ENCODE data around the gene NELFA. TPM values are rescaled to one million over a fixed set of nuclear protein-coding genes. Genes with fewer than 3 reads are reported as not detected.

The NELFA gene
- total RNA-seq, 6 experiments from 2014 or later: 6.6 to 14.7 (median 8.7) TPM

DNA sequence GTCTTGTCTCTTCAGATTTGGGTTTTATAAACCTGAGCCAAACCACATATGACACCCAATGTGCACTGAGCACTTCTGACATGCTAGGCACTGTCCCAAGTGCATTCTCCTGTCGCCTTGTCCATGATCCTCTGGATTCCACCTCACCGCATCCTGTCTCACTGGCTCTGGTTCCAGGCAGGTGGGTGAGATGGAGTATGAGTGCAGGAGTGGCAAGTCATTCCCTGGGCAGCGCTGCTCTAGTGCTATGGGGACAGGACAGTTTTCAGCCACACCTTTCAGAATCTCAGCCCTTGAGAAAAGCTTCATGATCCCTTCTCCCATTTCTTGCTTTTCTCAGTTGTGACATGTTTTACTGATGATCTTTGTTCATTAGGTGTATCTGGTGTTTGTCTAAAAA lies 71.2 kb downstream of the NELFA start:
- Histone ChIP-seq H3K9me3 (no peaks in the 10 kb centered on the region), H3K27me3 (no peaks in the 10 kb centered on the region), H3K27ac (no peak overlapping the region), H3K4me3 (no peak overlapping the region), H3K4me1 (no peaks in the 10 kb centered on the region), H3K36me3 (peaks cover 0 to 27% (median 4%) of the 10 kb centered on the region in 4 donors)
- 100% methylated on average over 3 of the region's 3 CpGs for WGBS (ENCODE audit: insufficient coverage, low coverage, low lambda C conversion rate, missing lambda C conversion rate)
- no peak for DNase-seq
- TF ChIP-seq, protein P1, sequence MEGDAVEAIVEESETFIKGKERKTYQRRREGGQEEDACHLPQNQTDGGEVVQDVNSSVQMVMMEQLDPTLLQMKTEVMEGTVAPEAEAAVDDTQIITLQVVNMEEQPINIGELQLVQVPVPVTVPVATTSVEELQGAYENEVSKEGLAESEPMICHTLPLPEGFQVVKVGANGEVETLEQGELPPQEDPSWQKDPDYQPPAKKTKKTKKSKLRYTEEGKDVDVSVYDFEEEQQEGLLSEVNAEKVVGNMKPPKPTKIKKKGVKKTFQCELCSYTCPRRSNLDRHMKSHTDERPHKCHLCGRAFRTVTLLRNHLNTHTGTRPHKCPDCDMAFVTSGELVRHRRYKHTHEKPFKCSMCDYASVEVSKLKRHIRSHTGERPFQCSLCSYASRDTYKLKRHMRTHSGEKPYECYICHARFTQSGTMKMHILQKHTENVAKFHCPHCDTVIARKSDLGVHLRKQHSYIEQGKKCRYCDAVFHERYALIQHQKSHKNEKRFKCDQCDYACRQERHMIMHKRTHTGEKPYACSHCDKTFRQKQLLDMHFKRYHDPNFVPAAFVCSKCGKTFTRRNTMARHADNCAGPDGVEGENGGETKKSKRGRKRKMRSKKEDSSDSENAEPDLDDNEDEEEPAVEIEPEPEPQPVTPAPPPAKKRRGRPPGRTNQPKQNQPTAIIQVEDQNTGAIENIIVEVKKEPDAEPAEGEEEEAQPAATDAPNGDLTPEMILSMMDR (IDR thresholded peaks at IDR 0.05): no peak
- TF ChIP-seq POLR2A (IDR thresholded peaks at IDR 0.05): no peak
- intact Hi-C loops (cut with DNase I): no loop called here
- no peak for ATAC-seq

DNA sequence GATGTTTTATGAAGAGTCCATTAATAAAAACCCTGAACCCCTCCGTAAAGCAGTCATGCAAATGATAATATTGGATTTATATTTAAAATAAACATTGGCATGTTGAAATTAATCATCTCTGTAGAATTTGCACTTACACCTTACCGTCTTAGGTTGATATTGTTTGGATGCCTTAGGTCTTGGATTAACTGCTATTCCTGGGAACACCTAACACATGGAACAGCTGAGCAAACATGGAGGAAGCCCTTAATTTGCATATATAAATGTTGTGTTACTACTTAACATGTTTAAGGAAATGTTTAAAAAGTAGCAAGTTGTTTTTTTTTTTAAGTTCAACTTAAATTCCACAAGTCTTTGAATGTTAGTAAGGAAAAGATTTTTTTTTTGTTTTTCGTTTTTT lies 75.1 kb downstream of the NELFA start:
- peaks cover 0 to 20% (median 0%) of the 10 kb centered on the region in 4 donors for H3K36me3 ChIP-seq
- ATAC-seq (no peak), DNase-seq (no peak)
- H3K9me3 ChIP-seq: no peaks in the 10 kb centered on the region
- no peak overlapping the region for H3K27ac ChIP-seq
- H3K4me1 ChIP-seq: no peaks in the 10 kb centered on the region
- no peaks in the 10 kb centered on the region for H3K27me3 ChIP-seq
- intact Hi-C loops (cut with DNase I): no loop called here
- no peak overlapping the region for H3K4me3 ChIP-seq
- no peak for TF ChIP-seq POLR2A (IDR thresholded peaks at IDR 0.05)
- TF ChIP-seq, protein P1 (IDR thresholded peaks at IDR 0.05): no peak
- 100% methylated on average over 2 of the region's 3 CpGs for WGBS (ENCODE audit: insufficient coverage, low coverage, low lambda C conversion rate, missing lambda C conversion rate)

GRCh38 chr4:1932736-1933135 lies 76.0 kb downstream of the NELFA start:
- H3K27me3 ChIP-seq: no peaks in the 10 kb centered on the region
- WGBS (ENCODE audit: insufficient coverage, low coverage, low lambda C conversion rate, missing lambda C conversion rate): 93% methylated on average over 5 of the region's 13 CpGs
- TF ChIP-seq POLR2A (IDR thresholded peaks at IDR 0.05): no peak
- TF ChIP-seq, protein P1 (IDR thresholded peaks at IDR 0.05): no peak
- ATAC-seq (no peak), DNase-seq (no peak)
- H3K4me1 ChIP-seq: no peaks in the 10 kb centered on the region
- no peaks in the 10 kb centered on the region for H3K9me3 ChIP-seq
- H3K4me3 ChIP-seq: no peak overlapping the region
- peaks cover 0 to 20% (median 0%) of the 10 kb centered on the region in 4 donors for H3K36me3 ChIP-seq
- H3K27ac ChIP-seq: no peak overlapping the region
- intact Hi-C loops (cut with DNase I): no loop called here

MicroRNA genes within 50 kb of the gene (microRNA counts, 767-probe panel; counts per million panel counts)
- 237 counts per million for microRNA hsa-miR-943

Small RNA genes within 50 kb of the gene (microRNA-seq; reads per million reads assigned to microRNA genes)
- 0 to 0.64 reads per million in 2 donors for gene MIR943

Small RNA genes within 50 kb of the gene (small RNA-seq; reads per million reads assigned to genes)
- gene SCARNA22: 27.3 to 27.5 reads per million in 2 experiments

Other genes starting within 250 kb of the NELFA start
- gene FGFR3, start 215.7 kb downstream of the NELFA start, total RNA-seq: 10 to 100 TPM; 14.3 to 30.0 (median 25.7) TPM
- gene LETM1, start 152.8 kb downstream of the NELFA start, total RNA-seq: 10 to 100 TPM; 18.1 to 31.0 (median 25.6) TPM
- 10 to 100 TPM; 11.4 to 19.4 (median 14.0) TPM for gene NSD2, start 137.6 kb downstream of the NELFA start, total RNA-seq
- gene NAT8L, start 50.4 kb upstream of the NELFA start, total RNA-seq: under 1 TPM in 2 of 6 experiments, not detected in 4; 0.02 to 0.05 TPM
- 1 to 10 TPM; 3.5 to 5.1 (median 4.6) TPM for gene HAUS3, start 233.1 kb upstream of the NELFA start, total RNA-seq
- gene POLN, start 233.1 kb upstream of the NELFA start, total RNA-seq: 1 to 10 TPM in 4 of 6 experiments, under 1 TPM in 2; 0.87 to 2.5 (median 1.4) TPM

All from right lobe of liver (tissue), 6 donors.